Hematopoietic multipotent progenitor cell treated with erythropoietin and hydrocortisone succinate and interleukin-3 and kit ligand, for 4 days (in vitro differentiated cells): ENCODE data around the gene UBE2M.
A peak's percentile ranks its signal among the peaks of the same experiment; 100 is the strongest.
"Not testable (repeated sequence)": the region's sequence is repeated elsewhere in the genome, so short reads cannot be mapped to it uniquely, and the experiment has no call there.

Source experiments
- DNase-seq: peaks from one replicate; pipeline ENCODE4 v3.0.0-alpha.2; 2015

Gene UBE2M

GRCh38 chr19:58511353-58512208 is 46.8 kb downstream of the UBE2M start, which contains the start of gene SLC27A5:
TSS of gene SLC27A5 (minus strand) at chr19:58511992. CDS start at chr19:58511955, 37 bp downstream.
- DNase-seq, result no peak

GRCh38 chr19:58510084-58510862 is 48.1 kb downstream of the UBE2M start:
- no peak for DNase-seq

DNA sequence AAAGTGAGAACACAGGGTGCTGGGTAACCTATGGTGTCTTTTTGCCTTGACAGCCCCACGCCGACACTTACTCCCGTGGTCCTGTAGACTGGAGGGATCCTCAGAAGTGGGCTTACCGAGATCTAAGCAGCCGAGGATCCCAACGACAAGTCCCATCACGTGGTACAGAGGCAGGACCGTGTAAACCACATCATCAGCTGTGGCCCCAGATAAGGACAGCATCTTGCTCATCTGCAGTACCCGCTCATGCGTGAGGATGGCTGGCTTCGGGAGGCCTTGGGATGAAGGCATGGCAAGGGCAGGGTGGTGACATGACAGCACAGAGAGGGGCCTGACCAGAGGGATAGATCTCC is 48.7 kb downstream of the UBE2M start:
- peak; percentile 88 for DNase-seq

DNA sequence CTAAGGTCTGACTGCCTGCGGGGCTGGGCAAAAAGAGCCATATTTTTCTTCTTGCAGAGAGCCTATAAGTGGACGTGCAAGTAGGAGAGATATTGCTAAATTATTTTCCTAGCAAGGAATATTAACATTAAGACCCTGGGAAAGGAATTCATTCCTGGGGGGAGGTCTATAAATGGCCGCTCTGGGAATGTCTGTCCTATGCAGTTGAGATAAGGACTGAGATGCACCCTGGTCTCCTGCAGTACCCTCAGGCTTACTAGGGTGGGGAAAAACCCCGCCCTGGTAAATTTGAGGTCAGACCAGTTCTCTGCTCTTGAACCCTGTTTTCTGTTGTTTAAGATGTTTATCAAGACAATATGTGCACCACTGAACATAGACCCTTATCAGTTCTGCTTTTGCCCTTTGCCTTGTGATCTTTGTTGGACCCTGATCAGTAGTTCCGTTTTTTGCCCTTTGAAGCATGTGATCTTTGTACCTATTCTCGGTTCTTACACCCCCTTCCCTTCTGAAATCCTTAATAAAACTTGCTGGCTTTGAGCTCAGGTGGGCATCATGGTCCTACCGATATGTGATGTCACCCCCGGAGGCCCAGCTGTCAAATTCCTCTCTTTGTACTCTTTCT is 50.7 kb downstream of the UBE2M start:
- DNase-seq, result not testable (repeated sequence)
